Loucy (cell line): Measurements from ENCODE around the gene UBE3D.

Source experiments
- H2AFZ ChIP-seq: fragments of 200-600 bp; sonication (generic); 2 replicates; pipeline ENCODE4 v1.6.0; 2016; ENCODE audit warnings: antibody characterized with exemption, mild to moderate bottlenecking, low read length, moderate library complexity
- H3F3A ChIP-seq: fragments of 200-600 bp; 2 replicates; pipeline ENCODE4 v1.6.0; 2016; ENCODE audit warnings: antibody characterized with exemption, low read depth, mild to moderate bottlenecking
- H3K27me3 ChIP-seq: fragments of 200-600 bp; sonication (generic); 2 replicates; pipeline ENCODE4 v1.6.1; 2014; ENCODE audit warnings: low read length, mild to moderate bottlenecking; ENCODE audit not compliant: insufficient read depth, poor library complexity, severe bottlenecking
- H3K36me3 ChIP-seq: fragments of 200-600 bp; sonication (generic); 2 replicates; pipeline ENCODE4 v1.6.1; 2016; ENCODE audit warnings: low read length; ENCODE audit not compliant: insufficient read depth
- H3K4me1 ChIP-seq: fragments of 200-600 bp; sonication (generic); 2 replicates; pipeline ENCODE4 v1.5.1; 2014; ENCODE audit warnings: low read length, mild to moderate bottlenecking; ENCODE audit not compliant: insufficient read depth, poor library complexity, severe bottlenecking
- H3K4me2 ChIP-seq: fragments of 200-600 bp; sonication (generic); 2 replicates; pipeline ENCODE4 v1.6.0; 2014; ENCODE audit warnings: antibody characterized with exemption, low read length, low read depth, mild to moderate bottlenecking; ENCODE audit not compliant: poor library complexity, severe bottlenecking
- H3K4me3 ChIP-seq: fragments of 200-600 bp; sonication (generic); 2 replicates; pipeline ENCODE4 v1.5.1; 2014; ENCODE audit warnings: low read length, mild to moderate bottlenecking, mixed read lengths; ENCODE audit not compliant: poor library complexity, severe bottlenecking
- H3K79me2 ChIP-seq: fragments of 200-600 bp; sonication (generic); 2 replicates; pipeline ENCODE4 v1.6.1; 2014; ENCODE audit warnings: low read length; ENCODE audit not compliant: insufficient read depth
- H3K9ac ChIP-seq: fragments of 200-600 bp; sonication (generic); 2 replicates; pipeline ENCODE4 v1.6.0; 2014; ENCODE audit warnings: mild to moderate bottlenecking, low read depth, low read length, moderate library complexity; ENCODE audit not compliant: poor library complexity, severe bottlenecking
- H3K9me2 ChIP-seq: fragments of 200-600 bp; sonication (generic); replicated peaks from 2 replicates; pipeline ENCODE4 v1.6.1; 2016; ENCODE audit warnings: low read depth, low read length, mixed read lengths
- H3K9me3 ChIP-seq: fragments of 200-600 bp; sonication (generic); 2 replicates; pipeline ENCODE4 v1.6.1; 2014; ENCODE audit warnings: mild to moderate bottlenecking, antibody characterized with exemption, low read length, low read depth; ENCODE audit not compliant: insufficient read depth
- H4K20me1 ChIP-seq: fragments of 200-600 bp; sonication (generic); 2 replicates; pipeline ENCODE4 v1.6.0; 2014; ENCODE audit warnings: antibody characterized with exemption, low read length, mild to moderate bottlenecking; ENCODE audit not compliant: insufficient read depth, poor library complexity, severe bottlenecking
- CTCF ChIP-seq: fragments of 200-600 bp; sonication (generic); conservative IDR thresholded peaks from 2 replicates; pipeline ENCODE4 v1.5.1; 2014; ENCODE audit warnings: mild to moderate bottlenecking, antibody characterized with exemption, low read length
- EZH2phosphoT487 ChIP-seq: fragments of 200-600 bp; IDR thresholded peaks from 2 replicates; pipeline ENCODE4 v1.6.1; 2018; ENCODE audit warnings: antibody characterized with exemption, mild to moderate bottlenecking, moderate library complexity, borderline replicate concordance

The UBE3D gene

GRCh38 chr6:82906489-82906888, 159.2 kb downstream of the UBE3D start:
- peaks cover 14% of the 10 kb centered on the region for H3K4me1 ChIP-seq
- H3K9me2 ChIP-seq, result no peaks in the 10 kb centered on the region
- H3K36me3 ChIP-seq, result no peaks in the 10 kb centered on the region
- H3K9ac ChIP-seq, result no peak overlapping the region
- H4K20me1 ChIP-seq, result no peaks in the 10 kb centered on the region
- no peak overlapping the region for H2AFZ ChIP-seq
- H3K27me3 ChIP-seq, result no peaks in the 10 kb centered on the region
- H3K4me3 ChIP-seq, result no peak overlapping the region
- TF ChIP-seq EZH2phosphoT487 (no peak), CTCF (no peak)
- no peak overlapping the region for H3K4me2 ChIP-seq
- no peaks in the 10 kb centered on the region for H3F3A ChIP-seq
- no peaks in the 10 kb centered on the region for H3K79me2 ChIP-seq
- H3K9me3 ChIP-seq, result no peaks in the 10 kb centered on the region

GRCh38 chr6:82904860-82905259, 160.8 kb downstream of the UBE3D start:
- H3K9me2 ChIP-seq, result no peaks in the 10 kb centered on the region
- no peak overlapping the region for H2AFZ ChIP-seq
- TF ChIP-seq EZH2phosphoT487 (no peak), CTCF (no peak)
- no peaks in the 10 kb centered on the region for H3K36me3 ChIP-seq
- H3F3A ChIP-seq, result no peaks in the 10 kb centered on the region
- no peak overlapping the region for H3K4me2 ChIP-seq
- H3K4me1 ChIP-seq, result peaks cover 14% of the 10 kb centered on the region
- H3K79me2 ChIP-seq, result no peaks in the 10 kb centered on the region
- H3K27me3 ChIP-seq, result no peaks in the 10 kb centered on the region
- no peak overlapping the region for H3K9ac ChIP-seq
- no peaks in the 10 kb centered on the region for H4K20me1 ChIP-seq
- H3K9me3 ChIP-seq, result no peaks in the 10 kb centered on the region
- no peak overlapping the region for H3K4me3 ChIP-seq

- no peak overlapping the region for H2AFZ ChIP-seq
- TF ChIP-seq EZH2phosphoT487 (no peak), CTCF (no peak)
- no peaks in the 10 kb centered on the region for H3K27me3 ChIP-seq
- no peaks in the 10 kb centered on the region for H3K79me2 ChIP-seq
- no peaks in the 10 kb centered on the region for H3K9me2 ChIP-seq
- H3K4me3 ChIP-seq, result no peak overlapping the region
- H3K9ac ChIP-seq, result no peak overlapping the region
- H3K4me2 ChIP-seq, result no peak overlapping the region
- H4K20me1 ChIP-seq, result no peaks in the 10 kb centered on the region
- H3F3A ChIP-seq, result no peaks in the 10 kb centered on the region
- no peaks in the 10 kb centered on the region for H3K9me3 ChIP-seq
- no peaks in the 10 kb centered on the region for H3K36me3 ChIP-seq
- peaks cover 14% of the 10 kb centered on the region for H3K4me1 ChIP-seq
Measured at GRCh38 chr6:82904257-82904656, 161.4 kb downstream of the UBE3D start.
